K562 (cell line): ENCODE measurements around the gene RTL1. TPM values are rescaled to one million over a fixed set of nuclear protein-coding genes. Genes with fewer than 3 reads are reported as not detected.

ENCODE experiments used
- ELK1 ChIP-seq: sonication (generic); formaldehyde crosslinking; IDR thresholded peaks from 2 replicates; pipeline ENCODE4 v1.8.1; 2022; ENCODE audit warnings: missing genetic modification reagents
- ETS1 ChIP-seq: conservative IDR thresholded peaks from 2 replicates; pipeline ENCODE4 v1.6.1; 2011; ENCODE audit warnings: low read depth, mild to moderate bottlenecking, low read length; ENCODE audit not compliant: control insufficient read depth
- MGA ChIP-seq: fragments of 450-650 bp; IDR thresholded peaks from 2 replicates; pipeline ENCODE4 v1.6.1; 2016; ENCODE audit warnings: mild to moderate bottlenecking, moderate library complexity
- SRSF1 ChIP-seq: fragments of 200-400 bp; formaldehyde crosslinking; IDR thresholded peaks from 2 replicates; pipeline ENCODE4 v1.6.1; 2017; ENCODE audit warnings: mild to moderate bottlenecking, low read depth, low read length, moderate library complexity
- TCF7 ChIP-seq: sonication (generic); IDR thresholded peaks from 2 replicates; pipeline ENCODE4 v1.6.1; 2016; ENCODE audit warnings: antibody characterized with exemption, borderline replicate concordance
- ZKSCAN8 ChIP-seq: fragments of 200-800 bp; sonication (Bioruptor generic); IDR thresholded peaks from 2 replicates; pipeline ENCODE4 v1.6.1; 2016; ENCODE audit warnings: missing genetic modification characterization, missing compliant biosample characterization
- ZNF384 ChIP-seq: IDR thresholded peaks from 2 replicates; pipeline ENCODE4 v1.6.1; 2012; ENCODE audit warnings: low read depth, low read length, improper control_type of control experiment
- polyA plus RNA-seq, 8 experiments: library from polyadenylated mRNA; depleted of rRNA in 4 of 8; stranded (reverse) in 5 of 8; unstranded in 3 of 8; fragments of >200 nt; fragmentation: Nextera tagmentation in 2 of 8; fragmentation: Illumina TruSeq in 1 of 8; extraction: Ambion mirVana in 2 of 8; extraction: Trizol in 1 of 8; gene quantifications; 2 replicates each; pipeline versions ENCODE4 v1.2.1 to v1.2.3, GENCODE V29; 2011 to 2014; ENCODE audit warnings: inconsistent platforms in 1 of 8, missing spikeins in 1 of 8
- total RNA-seq, 7 experiments: library from RNA; depleted of rRNA in 6 of 7; stranded (reverse); fragments of >200 nt in 6 of 7; fragmentation: Illumina TruSeq in 2 of 7; extraction: Trizol in 2 of 7; gene quantifications; 2 replicates each; pipeline versions ENCODE4 v1.2.1 to v1.2.3, GENCODE V29; 2011 to 2021; ENCODE audit warnings: low replicate concordance in 1 of 7

The RTL1 gene
- total and polyA plus RNA-seq, 9 of the 15 experiments (the other 6 are each of a cell fraction or from before 2014, with no cell fraction given), result not detected

- TF ChIP-seq MGA, result no peak
- TF ChIP-seq ETS1, result no peak
- TF ChIP-seq ZKSCAN8 (CRISPR knock-in tag), result no peak
- TF ChIP-seq ZNF384, result no peak
- TF ChIP-seq SRSF1, result no peak
- TF ChIP-seq TCF7, result no peak
- no peak for TF ChIP-seq ELK1 (CRISPR knock-in tag)
Observed at GRCh38 chr14:100888789-100889315, 14.7 kb downstream of the RTL1 start (continued).
